NCI-H524 (cell line): ENCODE data around the gene RGMA.

Experiments
- DNase-seq, 2 experiments: peaks; one replicate each; lab custom pipeline; 2025; lab: John Stamatoyannopoulos, UW

The RGMA gene

DNA sequence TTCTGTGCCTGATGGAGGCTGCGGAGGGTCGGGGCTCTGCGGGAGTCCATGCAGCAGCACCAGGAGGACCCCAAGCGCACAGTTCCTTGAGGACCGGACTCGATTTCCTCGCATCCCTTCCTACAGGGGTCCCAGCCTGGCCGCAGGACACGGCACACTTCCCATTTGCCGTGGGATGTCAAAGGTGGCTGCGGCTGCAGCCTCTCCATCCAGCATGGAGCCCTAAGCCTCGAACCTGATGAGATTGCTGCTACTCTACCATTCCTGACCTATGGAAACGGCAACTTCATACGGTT, 40.6 kb downstream of the RGMA start:
- DNase-seq: no peak

- no peak for DNase-seq
These were observed 41.2 kb downstream of the RGMA start for GRCh38 chr15:93047621-93048425.

- DNase-seq: no peak
These were observed 42.3 kb downstream of the RGMA start for GRCh38 chr15:93046721-93047120.

GRCh38 chr15:93046120-93046519, 42.9 kb downstream of the RGMA start:
- no peak for DNase-seq

- DNase-seq: no peak
These were observed 43.7 kb downstream of the RGMA start for GRCh38 chr15:93045191-93045785.

- no peak for DNase-seq
These were observed 44.5 kb downstream of the RGMA start for GRCh38 chr15:93044301-93045190.

DNA sequence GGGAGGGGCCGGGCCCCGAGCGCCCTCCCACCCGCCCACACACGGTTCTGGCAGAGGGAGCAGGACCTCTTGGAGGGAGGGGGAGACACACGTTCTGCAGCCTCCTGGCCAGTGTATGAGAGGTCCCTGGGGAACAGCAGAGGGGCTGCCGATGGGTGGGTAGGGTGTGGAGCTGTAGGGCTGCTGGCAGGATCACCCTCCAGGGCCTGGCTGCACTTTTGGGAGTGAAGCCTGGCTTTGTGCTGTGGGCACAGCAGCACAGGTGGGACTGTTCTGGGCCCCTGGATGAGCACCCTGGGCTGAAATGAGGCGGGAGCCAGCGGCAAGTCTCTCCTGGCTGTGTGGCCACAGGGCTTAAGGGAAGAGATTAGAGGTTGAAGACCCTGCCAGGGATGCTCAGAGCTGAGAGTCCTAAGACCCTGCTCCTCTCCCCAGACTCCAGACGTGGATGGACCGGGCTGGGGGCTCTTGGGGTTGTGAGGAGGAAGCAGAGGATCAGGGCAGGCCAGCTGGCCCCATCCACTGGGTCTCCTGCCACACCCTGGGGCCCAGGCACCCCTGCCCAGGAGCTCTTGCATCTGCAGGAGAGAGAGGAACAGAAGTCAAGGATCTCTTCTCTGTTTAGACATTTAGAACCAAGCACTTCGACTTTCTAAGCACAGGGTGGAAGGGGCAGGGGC, 45.2 kb downstream of the RGMA start:
- no peak for DNase-seq

- DNase-seq: peak; percentile 69 to 91
These were observed 46.2 kb downstream of the RGMA start for GRCh38 chr15:93042691-93043378.

DNA sequence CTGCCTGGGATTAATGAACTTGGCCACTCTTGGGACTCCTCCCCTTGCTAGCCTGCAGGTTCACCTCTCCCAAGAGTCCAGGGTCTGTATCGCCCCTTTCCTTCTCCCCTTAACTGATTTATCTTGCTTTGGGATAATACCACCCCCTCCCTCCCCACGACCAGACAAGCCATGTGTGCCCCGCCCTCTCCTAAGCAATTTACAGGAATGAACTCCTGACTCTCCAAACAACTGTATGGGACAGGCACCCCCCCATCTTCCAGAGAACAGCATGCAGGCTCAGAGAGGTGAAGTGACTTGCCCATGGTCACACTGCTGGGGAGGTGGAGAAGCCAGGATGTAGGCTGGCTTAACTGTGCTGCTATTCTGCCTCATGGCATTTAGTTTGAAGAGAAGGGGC, 46.8 kb downstream of the RGMA start:
- no peak for DNase-seq

- DNase-seq: no peak
These were observed 47.9 kb downstream of the RGMA start for GRCh38 chr15:93041159-93041547.

GRCh38 chr15:93040288-93041158, 48.5 kb downstream of the RGMA start:
- no peak for DNase-seq

DNA sequence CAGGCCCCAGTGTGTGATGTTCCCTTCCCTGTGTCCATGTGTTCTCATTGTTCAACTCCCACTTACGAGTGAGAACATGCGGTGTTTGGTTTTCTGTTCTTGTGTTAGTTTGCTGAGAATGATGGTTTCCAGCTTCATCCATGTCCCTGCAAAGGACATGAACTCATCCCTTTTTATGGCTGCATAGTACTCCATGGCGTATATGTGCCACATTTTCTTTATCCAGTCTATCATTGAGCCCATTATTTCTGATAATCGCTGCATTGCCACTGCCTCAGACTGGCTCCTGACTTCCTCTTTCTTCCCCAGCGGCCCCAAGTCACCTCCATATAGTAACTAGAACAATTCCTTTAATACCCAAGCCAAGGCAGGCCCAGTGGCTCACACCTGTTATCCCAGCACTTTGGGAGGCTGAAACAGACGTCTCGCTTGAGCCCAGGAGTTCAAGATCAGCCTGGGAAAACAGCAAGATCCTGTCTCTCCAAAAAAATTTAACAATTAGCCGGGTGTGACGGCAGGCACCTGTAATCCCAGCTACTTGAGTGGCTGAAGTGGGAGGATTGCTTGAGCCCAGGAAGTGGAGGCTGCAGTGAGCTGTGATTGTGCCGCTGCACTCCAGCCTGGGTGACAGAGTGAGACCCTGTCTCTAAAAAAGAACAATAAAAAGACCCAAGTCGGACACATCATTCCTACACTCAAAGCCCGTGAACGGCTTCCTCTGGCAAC, 49.3 kb downstream of the RGMA start:
- peak in 1 of 2 experiments; percentile 63 for DNase-seq

DNA sequence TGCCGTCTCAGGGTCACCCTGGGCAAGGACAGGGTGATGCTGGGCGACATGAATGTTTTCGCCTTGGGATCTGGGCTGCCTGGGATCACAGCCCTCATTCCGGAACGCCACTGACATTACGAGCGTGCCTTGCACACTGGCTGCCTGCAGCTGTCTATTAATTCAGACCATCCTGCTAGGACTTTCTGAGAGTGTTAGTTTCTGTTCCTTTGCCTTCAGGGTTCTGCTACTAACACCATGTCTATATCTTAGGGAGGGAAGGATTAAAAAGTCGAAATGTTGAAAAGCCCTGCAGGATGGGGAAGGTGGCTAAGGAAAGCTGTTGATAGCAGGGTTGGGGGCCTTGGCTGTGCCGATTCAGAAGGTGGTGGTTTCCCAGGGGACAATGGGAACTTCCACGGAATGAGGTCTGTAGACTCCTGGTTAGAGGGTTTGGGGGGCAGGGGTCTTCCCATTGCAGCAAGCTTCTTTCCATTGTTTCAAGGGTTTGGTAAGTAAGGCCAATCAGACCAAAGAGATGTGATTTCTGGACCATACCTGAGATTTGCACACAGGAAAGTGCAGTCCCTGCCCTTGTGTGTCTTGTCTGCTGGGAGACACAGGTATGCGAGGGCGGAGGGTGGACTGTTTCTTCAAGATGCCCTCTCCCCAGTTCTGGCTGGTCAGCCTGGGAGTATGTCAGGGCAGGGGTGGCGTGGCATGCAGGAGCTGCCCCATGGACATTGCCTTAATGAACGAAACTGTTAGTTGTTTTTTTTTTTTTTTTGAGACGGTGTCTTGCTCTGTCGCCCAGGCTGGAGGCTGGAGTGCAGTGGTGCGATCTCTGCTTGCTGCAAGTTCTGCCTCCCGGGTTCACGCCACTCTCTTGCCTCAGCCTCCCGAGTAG, 50.9 kb downstream of the RGMA start:
- no peak for DNase-seq

GRCh38 chr15:93036951-93037819, 51.8 kb downstream of the RGMA start:
- peak; percentile 90 to 98 for DNase-seq

DNA sequence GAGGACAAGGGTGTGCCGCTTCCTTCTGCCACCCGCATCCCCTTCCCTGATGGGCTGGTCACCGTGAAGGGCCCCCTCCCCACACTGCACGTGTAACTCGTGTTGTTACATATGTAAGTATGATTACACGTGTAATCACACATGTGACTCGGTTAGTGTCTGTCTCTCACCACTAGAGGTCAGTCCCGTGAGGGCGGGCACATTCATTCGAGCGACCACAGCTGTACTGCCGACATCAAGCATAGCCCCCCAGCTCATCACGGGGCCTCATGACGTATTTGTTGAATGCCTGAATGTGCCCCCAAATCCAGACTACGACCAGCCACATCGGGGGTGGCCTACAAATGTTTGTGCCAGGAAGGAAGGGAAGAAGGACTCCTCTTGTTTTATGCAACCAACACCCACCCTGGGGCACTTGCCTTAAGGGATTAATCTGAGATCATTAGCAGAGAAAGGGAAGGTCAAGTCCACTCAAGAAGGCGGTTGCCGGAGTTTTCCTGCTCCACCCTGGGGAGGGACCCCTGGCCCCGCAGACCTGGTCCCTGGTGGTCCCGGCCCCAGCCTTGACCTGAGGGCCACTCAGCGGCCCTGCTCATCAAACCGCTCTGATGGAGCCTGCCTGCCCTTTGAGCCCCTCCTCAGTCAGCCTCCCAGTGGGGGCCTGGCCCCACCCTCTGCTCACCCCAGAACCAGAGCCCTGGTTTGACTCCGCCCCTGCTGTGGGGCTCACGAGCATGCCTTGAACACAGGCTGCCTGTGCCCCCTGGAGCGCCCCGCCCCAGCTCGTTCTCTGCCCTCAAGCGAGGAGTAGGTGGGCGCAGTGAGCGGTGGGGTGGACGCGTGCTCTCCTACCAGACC, 52.8 kb downstream of the RGMA start:
- peak; percentile 40 to 79 for DNase-seq

- DNase-seq: peak in 1 of 2 experiments; percentile 40
These were observed 53.7 kb downstream of the RGMA start for GRCh38 chr15:93035092-93035915.
